ENCODE data around the gene FUT7.

Gene FUT7

DNA sequence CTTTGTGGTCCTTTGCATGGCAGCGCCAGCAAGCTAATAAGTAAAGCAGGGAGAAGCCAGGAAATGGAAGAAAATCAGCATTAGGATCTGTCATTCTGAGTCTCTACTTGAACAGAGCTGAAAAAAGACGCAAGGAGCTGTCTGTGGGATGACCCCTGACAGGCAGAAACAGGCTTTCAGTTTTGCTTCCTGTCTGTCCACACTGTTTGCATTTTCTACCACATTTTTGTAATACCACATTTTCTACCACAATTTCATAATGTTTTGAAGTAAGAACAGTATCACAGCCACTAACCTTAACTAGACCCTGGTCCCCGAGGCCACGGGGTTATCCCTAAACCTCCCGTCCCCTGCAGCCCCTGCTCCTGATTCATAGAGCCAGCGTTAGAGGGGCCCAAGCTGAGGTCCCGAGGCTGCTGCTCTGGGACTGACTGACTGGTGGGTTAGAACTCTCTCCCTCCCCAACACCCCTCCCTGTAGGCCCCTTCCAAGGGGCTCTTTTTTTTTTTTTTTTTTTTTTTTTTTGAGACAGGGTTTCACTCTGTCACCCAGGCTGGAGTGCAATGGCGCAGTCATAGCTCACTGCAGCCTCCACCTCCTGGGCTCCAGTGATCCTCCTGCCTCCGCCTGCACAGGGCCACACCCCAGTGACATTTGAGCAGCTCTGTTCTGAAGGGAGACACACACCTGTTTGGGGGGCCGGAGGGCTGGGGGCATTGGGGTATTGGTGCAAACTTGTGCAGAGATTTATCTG lies 31.5 kb downstream of the FUT7 start:
- DNase-seq: no peak

DNA sequence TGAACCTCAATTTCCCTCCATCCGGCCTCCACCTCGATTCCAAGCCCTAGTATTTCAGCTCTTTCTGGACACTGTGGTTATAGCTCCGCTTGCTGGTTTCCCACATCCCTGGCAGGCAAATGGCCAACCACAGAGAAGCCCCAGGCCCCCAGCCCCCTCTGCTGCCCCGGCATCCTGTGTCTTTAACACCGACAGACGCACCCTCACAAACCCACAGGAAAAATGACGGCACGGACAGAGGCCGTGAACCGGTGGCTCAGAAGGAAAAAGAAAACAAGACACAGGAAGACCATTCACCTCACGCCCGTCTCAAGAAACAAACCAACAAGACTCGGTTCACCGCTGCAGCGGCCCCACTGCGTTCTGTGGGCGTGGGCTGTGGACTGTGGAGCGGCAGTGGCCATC lies 34.1 kb downstream of the FUT7 start:
- DNase-seq: no peak

DNA sequence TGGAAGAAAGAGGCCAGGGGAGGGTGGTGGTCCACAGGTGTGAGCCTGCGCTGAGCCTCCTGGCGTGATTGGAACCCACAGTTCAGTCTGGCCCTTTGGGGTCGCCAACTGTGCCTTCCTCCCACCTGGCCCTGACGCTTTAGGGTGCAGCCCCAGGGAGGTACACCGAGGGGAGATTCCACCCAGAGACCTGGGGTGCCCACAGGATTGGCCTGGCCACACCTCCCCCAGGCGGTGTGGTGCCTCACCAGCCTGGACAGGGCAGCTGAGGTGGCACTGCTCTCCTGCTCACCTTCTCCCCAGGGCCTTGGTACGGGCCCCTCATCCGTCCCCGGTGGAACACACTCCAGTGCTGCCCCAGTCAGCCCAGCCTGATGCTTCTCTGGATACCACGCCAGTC lies 34.5 kb downstream of the FUT7 start:
- DNase-seq: no peak

DNA sequence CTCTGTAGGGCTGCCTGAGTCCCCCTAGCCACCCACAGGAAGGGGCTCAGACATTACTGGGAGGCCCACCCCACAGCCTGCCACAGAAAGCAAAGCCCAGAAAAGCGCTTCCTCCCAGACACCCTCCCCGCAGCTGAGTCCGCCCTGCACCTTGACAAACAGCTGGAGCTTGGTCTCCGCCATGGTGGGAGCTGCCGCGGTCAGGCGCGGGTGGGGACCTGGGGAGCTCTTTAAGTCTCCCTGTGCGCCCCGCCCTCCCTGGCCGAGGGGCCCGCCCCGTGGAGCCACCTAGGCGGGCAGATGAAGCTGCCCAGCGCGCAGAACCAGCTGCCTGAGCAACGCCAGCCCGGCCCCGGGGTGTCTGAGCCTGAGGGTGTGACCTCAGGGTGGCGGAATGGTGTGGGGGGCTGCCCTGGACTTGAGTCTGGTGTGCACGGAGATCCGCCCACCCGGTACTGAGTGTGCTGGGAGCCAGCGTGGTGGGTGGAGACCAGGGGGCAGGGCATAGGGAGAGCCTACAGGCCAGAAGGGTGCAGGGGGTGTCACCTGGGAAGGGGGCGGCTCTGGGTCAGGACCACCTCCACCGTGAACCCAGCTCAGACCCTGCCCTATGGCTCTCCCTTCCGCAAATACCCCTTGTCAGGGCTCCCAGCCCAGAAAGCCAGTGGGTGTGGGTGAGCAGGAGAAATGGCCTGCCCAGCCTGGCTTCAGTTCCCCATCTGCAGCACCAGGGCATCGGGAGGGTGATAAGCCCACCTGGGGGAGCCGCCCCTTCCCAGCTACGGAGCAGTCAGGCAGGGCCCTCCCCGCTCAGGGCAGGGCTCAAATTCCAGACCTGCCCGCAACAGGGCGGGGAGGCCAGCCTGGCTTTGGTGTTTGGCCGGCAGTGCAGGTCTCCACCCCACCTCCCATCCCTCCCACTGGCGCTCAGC lies 35.3 kb downstream of the FUT7 start, which contains the start of gene CLIC3:
CLIC3 (minus strand) TSS at position 208 of the 932 bp plus-strand sequence; CDS start at position 183, 25 bp downstream.
- DNase-seq: no peak

DNA sequence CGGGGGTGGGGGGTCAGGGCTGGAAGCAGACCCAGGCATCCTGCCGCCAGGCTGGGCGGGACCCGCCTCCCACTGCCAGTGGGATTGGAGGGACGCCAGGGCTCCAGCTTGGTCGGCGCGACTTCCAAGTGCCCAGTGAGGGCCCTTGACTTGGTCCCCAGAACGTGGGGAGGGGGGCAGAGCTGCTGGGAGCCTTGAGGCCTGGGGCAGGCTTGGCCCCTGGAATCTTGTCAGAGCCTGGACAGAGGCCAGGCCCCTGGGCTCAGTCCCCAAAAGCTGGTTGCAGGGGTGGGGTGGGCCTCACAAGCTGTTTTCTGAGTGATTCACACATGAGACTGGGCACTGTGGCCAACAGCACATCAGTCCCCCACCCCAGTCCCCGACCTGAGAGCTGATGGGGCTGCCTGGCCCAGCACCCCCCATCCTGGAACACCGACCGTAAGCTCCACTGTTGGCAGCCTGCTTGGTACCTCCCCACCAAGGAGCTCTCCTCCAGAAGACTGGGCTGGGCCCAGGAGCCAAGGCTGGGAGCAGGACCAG lies 36.0 kb downstream of the FUT7 start:
- no peak for DNase-seq

DNA sequence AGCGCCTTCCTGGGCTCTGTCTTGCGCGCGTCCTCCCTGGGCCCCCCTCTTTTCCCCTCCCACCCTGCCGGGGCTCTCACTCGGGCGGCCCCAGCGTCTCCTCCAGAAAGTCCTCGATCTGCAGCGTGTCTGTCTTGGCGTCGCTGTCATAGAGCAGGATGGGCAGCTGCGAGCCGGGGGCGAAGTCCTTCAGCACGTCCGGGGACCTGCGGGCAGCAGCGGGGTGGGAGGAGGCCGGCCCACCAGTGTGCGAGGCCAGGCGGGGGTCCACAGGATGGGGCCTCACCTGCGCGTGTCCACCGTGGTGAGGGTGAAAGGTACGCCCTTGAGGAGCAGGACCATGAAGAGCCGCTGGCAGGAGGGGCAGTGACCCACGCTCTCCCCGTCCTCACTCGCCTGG lies 36.5 kb downstream of the FUT7 start:
- no peak for DNase-seq

DNA sequence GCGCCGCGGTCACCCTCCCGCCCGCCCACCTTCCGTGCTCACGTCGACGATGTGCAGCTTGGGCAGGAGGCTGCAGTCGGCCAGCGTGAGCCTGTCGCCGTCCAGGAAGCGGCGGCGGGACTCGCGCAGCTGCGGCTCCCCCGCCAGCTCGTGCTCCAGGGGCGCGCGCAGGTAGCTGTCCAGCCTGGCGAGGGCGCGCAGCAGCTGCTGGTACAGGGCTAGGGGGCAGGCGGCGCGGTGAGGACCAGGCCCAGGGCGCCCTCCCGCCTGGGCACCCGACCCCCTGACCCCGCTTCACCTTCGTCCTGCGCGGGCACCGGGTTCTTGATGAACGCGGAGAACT lies 37.0 kb downstream of the FUT7 start:
- DNase-seq: no peak

DNA sequence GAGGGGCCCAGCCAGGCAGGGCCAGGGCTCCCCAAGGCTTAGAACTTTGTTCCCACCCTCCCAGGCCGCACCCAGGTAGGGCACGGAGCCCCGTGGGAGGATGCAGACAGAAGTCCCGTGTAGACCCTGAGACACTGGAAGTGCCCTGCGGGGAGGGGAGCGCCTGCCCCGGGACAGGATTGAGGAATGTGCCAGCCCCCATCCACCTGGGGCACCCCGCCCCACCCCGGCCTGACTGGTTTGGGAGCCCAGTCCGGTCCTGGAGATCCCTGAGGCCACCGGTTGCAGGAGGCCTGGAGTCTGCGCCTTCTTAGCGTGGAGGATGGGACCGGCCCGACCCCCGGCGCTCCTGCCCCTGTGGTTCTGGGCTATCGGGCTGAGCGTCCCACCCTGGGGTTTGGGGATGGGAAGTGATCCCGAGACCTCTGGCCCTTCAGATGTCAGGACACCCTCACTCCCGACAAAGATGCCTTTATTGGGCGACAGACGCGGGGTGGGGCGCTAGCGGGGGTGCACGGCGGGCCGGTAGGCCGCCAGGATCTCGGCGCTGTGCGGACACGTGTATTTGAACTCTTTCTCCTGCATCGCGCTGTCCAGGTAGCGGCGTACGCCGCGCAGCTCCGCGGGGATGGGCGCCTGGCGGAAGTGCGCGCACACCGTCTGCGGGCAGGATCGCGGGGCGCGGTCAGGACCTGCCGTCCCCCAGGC lies 37.6 kb downstream of the FUT7 start:
- no peak for DNase-seq

DNA sequence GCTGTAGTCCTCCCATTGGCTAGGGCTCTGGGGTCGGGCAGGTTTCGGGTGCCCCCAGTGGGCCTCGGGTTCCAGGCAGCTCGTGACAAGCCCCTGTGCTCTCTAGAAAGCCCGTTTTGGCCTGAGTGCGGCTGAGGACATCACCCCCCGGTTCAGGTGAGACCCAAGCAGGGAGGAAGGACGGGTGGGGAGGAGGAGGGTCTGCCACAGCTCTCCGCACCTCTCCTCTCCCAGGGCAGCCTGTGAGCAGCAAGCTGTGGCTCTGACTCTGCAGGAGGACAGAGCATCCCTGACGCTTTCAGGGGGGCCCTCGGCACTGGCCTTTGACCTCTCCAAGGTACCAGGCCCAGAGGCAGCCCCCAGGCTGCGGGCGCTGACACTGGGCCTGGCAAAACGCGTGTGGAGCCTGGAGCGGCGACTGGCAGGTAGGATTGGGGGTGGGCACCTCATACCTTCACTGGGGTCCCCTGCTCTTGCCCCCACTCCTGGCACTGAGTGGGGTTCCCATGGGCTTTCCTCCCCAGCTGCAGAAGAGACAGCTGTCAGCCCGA lies 39.0 kb downstream of the FUT7 start:
- no peak for DNase-seq

DNA sequence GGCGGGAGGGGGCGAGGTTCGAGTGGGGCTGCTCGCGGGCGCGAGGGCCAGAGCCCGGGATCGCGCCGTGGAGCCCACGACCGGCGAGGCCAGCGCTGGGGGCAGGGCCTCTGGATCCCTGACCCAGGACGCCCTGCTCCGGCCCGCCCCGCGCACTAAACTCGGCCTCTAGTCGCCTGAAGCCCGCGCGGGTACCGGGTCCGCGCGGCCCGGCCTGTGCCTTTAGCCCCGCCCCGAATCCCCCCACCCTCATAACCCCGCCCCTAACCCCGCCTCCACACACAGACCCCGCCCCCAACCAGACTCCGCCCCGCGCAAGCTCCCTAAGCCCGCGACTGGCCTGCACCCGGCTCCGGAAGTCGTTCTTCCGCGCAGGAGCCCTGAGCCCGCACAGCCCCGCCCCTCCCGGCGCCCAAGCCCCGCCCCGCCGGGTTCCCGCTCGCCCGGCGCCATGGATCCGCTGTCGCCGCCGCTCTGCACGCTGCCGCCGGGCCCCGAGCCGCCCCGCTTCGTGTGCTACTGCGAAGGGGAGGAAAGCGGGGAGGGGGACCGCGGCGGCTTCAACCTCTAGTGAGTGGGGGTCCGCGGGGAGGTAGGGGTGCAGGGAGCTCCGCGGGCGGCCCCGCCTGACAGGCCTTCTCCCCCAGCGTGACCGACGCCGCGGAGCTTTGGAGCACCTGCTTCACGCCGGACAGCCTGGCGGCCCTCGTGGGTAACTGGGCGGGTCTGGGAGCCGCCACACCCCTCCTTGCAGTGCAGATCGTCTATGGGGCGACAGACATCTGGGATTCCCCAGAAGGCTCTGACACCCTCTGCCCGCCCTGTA lies 39.7 kb downstream of the FUT7 start, which contains the start of gene PAXX:
PAXX (plus strand) TSS at position 430 of the 826 bp plus-strand sequence; CDS start at position 452, 22 bp downstream.
- peak; percentile 28 for DNase-seq

DNA sequence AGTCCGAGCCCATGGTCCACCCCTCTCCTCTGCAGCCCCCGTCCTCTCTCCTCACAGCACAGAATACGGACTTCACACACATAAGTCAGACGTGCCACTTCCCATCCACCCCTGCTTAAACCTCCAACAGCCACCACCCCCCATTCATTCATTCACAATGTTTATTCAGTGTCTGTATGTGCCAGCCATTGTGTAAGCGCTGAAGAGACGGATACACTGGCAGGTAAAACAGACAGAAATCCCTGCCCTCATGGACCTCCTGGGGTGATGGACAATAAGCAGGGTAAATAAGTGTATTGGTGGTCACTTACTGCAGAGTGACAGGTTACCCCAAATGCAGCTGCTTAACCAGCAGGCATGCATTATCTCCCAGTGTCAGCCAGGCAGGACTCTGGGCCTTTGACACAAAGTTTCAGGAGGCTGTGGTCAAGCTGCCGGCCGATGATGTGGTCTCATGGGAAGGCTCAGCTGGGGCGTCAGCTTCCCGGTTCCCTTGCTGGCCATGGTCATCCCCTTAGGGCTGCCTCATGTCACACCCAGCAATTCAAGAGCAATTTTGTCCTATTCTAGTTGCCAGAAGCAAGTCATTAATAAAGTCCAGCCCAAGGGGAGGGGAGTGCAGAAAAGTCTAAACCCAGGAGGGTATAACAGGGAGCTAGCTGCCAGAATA lies 41.5 kb downstream of the FUT7 start:
- DNase-seq: no peak

DNA sequence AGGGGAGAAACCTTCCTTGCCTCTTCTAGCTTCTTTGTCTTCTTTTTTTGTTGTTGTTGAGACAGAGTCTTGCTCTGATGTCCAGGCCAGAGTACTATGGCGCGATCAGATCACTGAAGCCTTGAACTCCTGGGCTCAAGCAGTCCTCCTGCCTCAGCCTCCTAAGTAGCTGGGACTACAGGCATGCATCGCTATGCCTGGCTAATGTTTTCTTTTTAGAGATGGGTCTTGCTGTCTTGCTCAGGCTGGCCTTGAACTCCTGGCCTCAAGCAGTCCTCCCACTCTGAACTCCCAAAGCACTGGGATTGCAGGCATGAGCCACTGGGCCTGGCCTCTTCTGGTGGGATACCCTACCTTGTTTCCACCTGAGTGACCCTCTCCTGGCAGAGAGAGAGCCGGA lies 43.0 kb downstream of the FUT7 start:
- no peak for DNase-seq

DNA sequence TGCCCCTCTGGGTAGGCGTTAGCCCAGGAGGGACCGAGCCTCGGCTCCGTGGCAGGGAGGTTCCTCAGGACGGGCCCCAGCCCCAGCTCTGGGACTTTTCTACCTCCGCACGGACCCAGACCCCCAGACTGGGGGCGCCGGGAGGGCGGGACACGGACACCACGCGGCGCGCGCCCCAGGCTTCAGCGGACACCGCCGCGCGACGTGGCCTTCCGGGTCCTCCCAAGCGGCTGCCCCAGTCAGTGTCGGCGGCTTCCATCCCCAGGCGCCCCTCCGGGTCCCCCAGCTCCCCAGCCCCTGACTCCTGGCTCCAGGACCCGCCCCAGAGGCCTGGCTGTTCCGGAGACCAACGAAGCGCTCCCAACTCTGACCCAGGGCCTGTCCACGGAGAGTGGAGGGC lies 46.0 kb downstream of the FUT7 start:
- no peak for DNase-seq

DNA sequence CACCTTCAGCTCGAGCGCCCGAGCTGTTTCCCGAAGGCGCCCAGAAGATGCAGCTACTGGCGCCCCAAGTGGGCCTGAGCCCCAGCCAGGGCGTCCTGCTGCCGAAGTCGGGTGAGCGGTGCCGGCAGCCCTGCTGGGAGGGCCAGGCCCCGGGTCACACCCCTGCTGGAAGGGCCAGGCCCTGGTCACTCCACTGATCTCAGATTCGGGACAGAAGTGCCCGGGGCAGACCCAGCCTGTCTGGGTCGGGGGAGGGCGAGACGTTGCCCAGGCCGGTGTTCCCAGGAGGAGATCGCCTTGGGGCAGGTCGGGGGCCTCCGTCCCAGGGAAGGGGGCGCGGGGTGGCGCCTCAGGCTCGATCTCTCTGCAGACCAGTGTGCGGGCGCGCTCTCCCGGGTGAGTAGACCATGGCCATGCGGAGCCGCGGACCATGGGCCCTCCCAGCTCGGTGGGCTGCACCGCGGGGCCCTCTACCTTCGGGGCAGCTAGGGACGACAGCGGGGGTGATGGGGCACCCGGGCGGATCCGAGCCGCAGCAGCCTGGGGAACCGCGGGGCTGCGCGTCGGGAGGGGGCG lies 46.8 kb downstream of the FUT7 start:
- DNase-seq: no peak

DNA sequence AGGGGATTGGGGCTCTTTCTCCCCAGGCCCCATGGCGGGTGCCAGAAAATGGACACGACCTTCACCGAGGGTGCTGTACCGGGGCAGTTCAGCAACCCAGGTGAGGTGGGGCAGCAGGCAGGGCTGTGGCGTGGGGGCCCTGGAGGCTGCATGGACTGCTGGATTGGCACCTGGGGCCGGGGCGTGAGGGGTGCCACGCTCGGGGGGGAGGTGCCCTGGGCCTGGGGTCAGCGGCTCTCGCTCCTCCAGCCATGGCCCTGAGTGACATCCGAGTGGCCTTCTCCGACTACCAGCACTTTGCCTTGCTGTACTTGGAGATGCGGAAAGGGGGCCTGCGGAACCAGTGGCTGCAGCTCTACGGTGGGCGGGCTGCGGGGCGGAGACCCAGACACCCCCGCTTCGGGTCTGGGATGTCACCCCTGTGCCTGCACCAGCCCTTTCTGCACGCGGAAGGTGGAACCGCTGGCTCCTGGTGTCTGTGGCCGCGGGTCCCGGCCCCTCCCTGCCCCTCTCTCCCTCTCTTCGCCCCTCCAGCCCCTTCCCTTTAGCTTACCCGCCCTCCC lies 47.3 kb downstream of the FUT7 start:
- no peak for DNase-seq

DNA sequence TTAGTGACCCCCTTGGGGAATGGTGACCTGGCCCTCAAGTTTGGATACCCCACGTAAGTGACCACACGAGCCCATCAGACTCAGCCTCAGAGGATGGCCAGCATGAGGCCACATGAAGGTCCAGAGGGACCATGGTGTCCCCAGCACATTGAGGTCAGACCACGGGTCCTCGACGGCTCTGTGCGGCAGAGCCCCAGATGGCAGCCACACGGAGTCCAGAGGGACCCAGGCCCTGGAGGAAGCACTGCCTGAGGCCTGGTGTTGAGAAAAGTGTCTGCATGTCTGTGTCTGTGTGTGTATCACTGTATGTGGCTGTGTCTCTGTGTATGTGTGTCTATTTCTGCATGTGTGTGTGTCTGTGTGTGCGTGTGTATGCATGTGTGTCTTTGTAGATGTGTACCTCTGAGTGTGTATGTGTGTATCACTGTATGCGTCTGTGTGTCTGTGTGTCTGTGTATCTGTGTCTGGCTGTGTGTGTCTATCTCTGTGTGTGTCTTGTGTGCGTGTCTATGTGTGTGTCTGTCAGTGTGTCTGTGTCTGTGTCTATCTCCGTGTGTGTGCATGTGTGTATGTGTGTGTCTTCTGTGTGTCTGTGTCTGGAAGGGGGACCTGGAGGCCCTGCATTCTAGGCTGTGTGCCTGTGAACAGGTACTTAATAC lies 48.1 kb downstream of the FUT7 start:
- DNase-seq: no peak

DNA sequence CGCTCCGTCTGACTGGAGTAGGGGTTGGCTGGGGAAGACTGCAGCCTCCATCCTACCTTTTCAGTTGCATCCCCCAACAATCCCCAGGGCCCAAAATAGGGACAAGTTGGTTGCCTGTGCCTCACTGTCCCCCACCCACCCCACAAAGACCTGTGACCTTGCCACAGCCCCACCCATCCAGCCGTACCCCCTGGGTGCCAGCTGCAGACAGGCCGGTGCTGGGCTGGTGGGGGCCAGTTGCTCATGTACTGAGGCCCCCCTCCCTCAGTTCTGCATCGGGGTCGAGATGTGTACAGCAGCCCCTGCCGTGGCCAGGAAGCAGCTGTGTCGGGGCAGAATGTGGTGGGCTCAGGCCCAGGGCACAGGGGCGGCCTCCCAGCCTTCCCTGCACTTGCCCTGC lies 48.7 kb downstream of the FUT7 start:
- DNase-seq: no peak

DNA sequence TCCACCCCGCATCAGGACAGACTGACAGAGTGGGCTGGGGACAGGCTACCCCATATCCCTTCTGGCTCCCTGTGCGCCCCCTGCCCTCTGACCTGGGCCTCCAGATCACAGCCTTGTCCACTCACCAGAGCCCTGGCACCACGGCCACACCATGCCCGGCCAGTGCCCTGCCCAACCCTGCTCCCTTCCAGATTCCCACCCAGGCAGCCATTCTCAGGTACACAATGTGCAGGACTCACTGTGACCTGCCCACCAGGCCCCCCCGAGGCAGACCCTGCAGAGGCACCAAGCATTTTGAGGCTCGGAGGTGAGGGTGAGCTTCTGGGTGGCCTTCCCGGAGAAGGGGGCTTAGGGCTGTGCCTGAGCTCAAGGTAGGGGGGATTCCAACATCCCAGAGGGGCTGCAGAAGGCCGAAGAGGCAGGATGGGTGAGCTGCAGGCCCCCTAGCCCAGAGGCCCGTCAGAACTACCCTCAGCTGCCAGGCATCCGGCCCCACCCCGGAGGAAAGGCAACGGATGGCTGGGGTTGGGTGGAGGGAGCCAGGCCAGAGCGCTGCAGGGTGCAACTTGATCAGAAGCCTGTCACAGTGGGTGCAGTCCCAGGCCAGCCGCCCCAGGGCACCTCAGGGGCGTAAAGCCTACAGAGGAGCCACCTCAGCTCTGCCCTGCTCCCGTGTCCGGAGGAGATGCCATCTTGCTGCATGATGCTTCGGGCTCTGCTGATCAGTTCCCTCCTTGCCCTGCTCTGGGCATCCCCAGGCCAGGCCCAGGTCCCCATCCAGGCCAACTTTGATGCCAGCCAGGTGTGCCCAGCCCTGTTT lies 49.4 kb downstream of the FUT7 start, which contains the start of gene LCNL1:
LCNL1 (plus strand) TSS at position 762 of the 820 bp plus-strand sequence. CDS start 594 bp downstream, outside the sequence.
- DNase-seq: no peak

Data from NCI-H1436 treated with DMSO at 0.1 percent for 48 hours (cell line).